GM11168 (cell line): ENCODE data around the gene PDE11A.
"Not testable (repeated sequence)": the region's sequence is repeated elsewhere in the genome, so short reads cannot be mapped to it uniquely, and the experiment has no call there.

ENCODE experiments used
- in situ Hi-C: fragments of 300-500 bp; cut with MboI; formaldehyde crosslinking; loops from one replicate; pipeline ENCODE4 v1.12.0; 2022; ENCODE audit warnings: low sequenced_read_pairs; ENCODE audit not compliant: unreplicated experiment

Gene PDE11A

GRCh38 chr2:178072383-178073301 is at the start of gene PDE11A:
Gene PDE11A, minus strand, starts transcription at chr2:178072777. Its CDS starts 340 bp downstream, at chr2:178072437.
- in situ Hi-C loops, result no loop called here

- in situ Hi-C loops, result loop anchor here (25.0 kb wide), 1 partner anchor 293 kb away; no protein-coding TSS in a partner anchor
Measured at GRCh38 chr2:178119179-178119922, 46.8 kb upstream of the PDE11A start.

GRCh38 chr2:178117725-178118124 is 45.1 kb upstream of the PDE11A start:
- in situ Hi-C loops, result loop anchor here (25.0 kb wide), 1 partner anchor 295 kb away; no protein-coding TSS in a partner anchor

- in situ Hi-C loops, result loop anchor here (25.0 kb wide), 1 partner anchor 297 kb away; no protein-coding TSS in a partner anchor
Measured at GRCh38 chr2:178115271-178115670, 42.7 kb upstream of the PDE11A start.

GRCh38 chr2:178114462-178114861 is 41.9 kb upstream of the PDE11A start:
- in situ Hi-C loops, result loop anchor here (25.0 kb wide), 1 partner anchor 298 kb away; no protein-coding TSS in a partner anchor

- in situ Hi-C loops, result loop anchor here (25.0 kb wide), 1 partner anchor 300 kb away; no protein-coding TSS in a partner anchor
Measured at GRCh38 chr2:178112202-178113152, 39.9 kb upstream of the PDE11A start, which contains the start of gene RBM45. Gene RBM45, plus strand, starts transcription at chr2:178112437. Its CDS starts 110 bp downstream, at chr2:178112547.

- in situ Hi-C loops, result loop anchor here (25.0 kb wide), 1 partner anchor 301 kb away; no protein-coding TSS in a partner anchor
Measured at GRCh38 chr2:178111743-178112142, 39.2 kb upstream of the PDE11A start.

GRCh38 chr2:178110681-178111080 is 38.1 kb upstream of the PDE11A start:
- in situ Hi-C loops, result loop anchor here (25.0 kb wide), 1 partner anchor 302 kb away; no protein-coding TSS in a partner anchor

GRCh38 chr2:178109813-178110212 is 37.2 kb upstream of the PDE11A start:
- in situ Hi-C loops, result loop anchor here (25.0 kb wide), 1 partner anchor 302 kb away; no protein-coding TSS in a partner anchor

- in situ Hi-C loops, result loop anchor here (25.0 kb wide), 1 partner anchor 304 kb away; no protein-coding TSS in a partner anchor
Measured at GRCh38 chr2:178108176-178108575, 35.6 kb upstream of the PDE11A start.

GRCh38 chr2:178106053-178106452 is 33.5 kb upstream of the PDE11A start:
- in situ Hi-C loops, result loop anchor here (25.0 kb wide), 1 partner anchor 306 kb away; no protein-coding TSS in a partner anchor

- in situ Hi-C loops, result loop anchor here (25.0 kb wide), 1 partner anchor 307 kb away; no protein-coding TSS in a partner anchor
Measured at GRCh38 chr2:178105566-178105965, 33.0 kb upstream of the PDE11A start.

- in situ Hi-C loops, result loop anchor here (25.0 kb wide), 1 partner anchor 311 kb away; no protein-coding TSS in a partner anchor
Measured at GRCh38 chr2:178101321-178102079, 28.9 kb upstream of the PDE11A start.

- in situ Hi-C loops, result no loop called here
Measured at GRCh38 chr2:178093471-178093870, 20.9 kb upstream of the PDE11A start.

GRCh38 chr2:178088774-178089270 is 16.2 kb upstream of the PDE11A start:
- in situ Hi-C loops, result no loop called here

GRCh38 chr2:178084273-178084672 is 11.7 kb upstream of the PDE11A start:
- in situ Hi-C loops, result no loop called here

GRCh38 chr2:178082408-178083045 is 9.9 kb upstream of the PDE11A start:
- in situ Hi-C loops, result no loop called here

GRCh38 chr2:178079279-178079678 is 6.7 kb upstream of the PDE11A start:
- in situ Hi-C loops, result not testable (repeated sequence)
